GM21447 (cell line): ENCODE measurements around the gene ENPP7.
"Not testable (repeated sequence)": the region's sequence is repeated elsewhere in the genome, so short reads cannot be mapped to it uniquely, and the experiment has no call there.

Experiments used
- ATAC-seq: cut with Tn5 transposase; IDR thresholded peaks from one replicate; pipeline ENCODE4 v1.9.1; 2021; ENCODE audit not compliant: unreplicated experiment

ENPP7 gene

DNA sequence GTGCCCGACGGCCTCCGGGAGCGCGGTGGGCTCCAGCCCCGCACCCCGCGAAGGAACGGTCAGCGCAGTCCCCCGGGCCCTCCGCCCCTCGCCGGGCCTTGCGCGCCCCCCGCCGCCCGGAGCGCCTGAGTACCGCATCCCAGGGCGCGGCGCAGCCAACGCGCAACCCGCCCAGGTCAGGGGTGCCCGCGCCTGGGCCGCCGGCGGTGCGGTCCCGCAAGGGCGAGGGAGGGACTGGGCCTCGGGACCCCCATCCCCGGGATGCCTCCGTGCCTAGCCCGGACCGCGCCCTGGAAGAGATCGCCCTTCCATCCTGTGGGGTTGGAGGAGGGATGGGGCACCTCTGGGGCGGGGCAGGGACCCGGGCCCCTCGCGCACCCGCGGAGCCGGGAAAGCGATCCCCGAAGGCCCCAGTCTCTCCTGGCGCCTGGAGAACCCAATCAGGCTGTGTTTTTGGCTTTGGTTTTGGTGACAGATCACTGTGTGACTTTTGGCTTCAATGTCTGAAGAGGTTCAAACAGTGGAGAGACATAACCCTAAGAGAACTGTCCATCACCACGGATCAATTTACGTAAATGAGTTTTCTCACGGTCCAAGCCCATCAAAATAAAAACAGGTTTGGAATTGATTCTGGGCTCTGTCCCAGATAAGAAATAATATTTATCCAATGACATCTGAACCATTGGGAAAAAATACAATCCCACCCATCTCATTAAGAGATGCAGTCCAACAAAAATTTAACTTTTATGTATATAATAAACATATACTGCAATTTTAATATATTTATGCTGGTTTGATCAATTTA, 17.8 kb downstream of the ENPP7 start:
- no peak for ATAC-seq

DNA sequence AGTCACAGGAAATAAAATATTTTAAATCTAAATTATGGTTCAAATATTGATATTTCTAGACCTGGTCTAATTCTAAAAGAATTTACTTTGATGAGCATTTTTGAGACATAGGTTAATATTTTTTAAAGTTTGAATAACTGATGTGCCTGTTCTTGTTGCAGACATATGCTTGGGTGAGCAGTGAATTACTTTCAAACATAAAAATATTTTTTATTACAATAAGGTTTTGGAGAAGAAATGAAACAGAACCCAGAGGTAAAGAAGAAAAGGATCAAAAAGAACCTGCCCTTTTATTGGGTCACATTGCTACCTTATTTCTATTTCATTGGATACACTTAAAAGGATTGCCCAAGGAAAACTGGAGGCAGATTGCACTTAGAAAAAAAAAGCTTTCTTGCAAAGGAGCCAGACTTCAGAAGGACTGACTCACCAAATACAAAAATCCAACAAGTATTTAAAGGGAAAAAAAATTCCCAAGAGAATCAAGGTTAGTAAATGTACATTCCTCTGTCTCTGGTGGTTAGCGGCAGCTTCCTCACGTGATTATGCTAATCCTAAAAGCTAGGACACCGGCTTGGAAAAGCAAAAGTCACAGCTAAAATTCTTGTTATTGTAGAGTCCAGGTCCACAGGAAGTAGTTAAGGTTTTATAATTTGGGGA, 18.5 kb downstream of the ENPP7 start:
- ATAC-seq: no peak

DNA sequence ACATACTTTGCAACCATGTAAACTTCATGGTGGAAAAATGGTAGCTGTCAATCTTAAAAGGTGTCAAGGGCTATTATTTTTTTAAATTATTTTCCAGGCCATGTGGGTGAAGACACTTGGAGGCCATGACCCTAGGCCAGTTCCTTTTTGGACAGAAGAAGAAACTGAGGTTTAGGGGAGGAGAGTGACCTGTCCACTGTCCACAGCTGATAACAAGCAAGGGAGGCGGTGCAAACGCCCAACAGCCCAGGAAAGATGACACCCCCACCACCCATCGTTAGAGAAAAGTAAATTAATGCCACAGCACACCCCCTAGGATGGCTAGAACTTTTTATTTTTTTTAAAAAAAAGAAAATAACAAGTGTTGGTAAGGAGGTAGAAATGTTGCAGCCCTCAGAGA, 19.2 kb downstream of the ENPP7 start:
- no peak for ATAC-seq

DNA sequence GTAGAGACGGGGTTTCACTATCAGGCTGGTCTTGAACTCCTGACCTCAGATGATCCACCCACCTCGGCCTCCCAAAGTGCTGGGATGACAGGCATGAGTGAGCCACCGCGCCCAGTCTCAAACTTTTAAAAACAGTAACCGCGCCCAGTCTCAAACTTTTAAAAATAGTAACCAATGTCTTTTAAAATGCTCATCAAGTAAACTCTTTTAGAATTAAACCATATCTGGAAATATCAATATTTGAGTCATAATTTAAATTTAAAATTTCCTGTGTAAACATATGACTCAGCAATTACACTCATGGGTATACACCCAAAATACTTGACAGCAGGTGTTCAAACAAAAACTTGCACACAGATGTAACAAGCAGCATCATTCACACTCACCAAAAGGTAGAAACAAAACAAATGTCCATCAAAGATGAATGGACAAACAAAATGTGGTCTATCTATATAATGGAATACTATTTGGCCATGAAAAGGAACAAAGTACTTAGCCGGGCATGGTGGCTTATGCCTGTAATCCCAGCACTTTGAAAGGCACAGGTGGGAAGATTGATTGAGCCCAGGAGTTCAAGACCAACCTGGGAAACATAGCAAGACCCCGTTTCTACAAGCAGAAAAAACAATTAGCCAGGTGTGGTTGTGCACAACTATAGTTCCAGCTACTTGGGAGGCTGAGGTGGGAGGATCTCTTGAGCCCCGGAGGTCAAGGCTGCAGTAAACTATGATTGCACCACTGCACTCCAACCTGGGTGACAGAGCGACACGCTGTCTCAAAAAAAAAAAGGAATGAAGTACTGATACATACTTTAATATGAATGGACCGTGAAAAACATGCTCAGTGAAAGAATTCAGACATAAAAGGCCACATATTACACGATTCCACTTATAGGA, 20.2 kb downstream of the ENPP7 start:
- ATAC-seq: no peak

DNA sequence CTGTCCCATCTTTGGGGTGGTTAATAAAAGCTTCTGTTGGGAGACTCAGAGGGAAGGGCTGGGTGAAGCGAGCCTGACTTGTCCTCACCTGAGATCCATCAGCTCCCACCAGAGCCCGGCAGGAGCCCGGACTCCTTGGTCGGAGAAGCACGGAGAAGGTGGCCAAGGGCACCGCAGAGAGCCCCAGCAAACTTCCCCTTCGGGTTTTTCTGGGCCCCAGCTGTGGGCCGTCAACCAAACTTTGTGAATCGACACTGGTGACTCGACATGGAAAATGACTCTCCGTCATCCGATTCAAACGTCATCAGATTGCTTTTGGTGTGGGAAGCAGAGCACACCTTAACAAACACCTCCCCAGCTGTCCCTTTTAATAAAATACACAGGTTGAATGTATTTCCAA, 21.4 kb downstream of the ENPP7 start:
- no peak for ATAC-seq

DNA sequence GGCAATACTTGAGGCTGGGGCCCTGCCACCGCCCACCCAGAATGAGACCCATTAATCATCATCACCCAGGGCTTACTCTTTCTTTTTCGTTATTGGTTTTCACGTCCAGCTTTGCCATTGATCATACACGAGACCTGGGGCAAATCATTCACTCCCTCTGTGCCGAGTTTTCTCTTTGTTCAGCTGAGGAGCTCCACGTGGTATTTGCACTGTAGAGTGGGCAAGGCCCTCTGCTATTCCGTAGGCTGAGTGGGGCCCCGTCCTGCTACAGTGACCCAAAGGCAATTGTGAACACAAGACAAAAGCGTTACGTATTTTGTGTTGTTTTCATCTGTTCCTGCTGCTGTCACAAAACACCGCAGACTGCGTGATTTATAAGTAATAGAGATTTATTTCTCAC, 23.6 kb downstream of the ENPP7 start:
- ATAC-seq: no peak

DNA sequence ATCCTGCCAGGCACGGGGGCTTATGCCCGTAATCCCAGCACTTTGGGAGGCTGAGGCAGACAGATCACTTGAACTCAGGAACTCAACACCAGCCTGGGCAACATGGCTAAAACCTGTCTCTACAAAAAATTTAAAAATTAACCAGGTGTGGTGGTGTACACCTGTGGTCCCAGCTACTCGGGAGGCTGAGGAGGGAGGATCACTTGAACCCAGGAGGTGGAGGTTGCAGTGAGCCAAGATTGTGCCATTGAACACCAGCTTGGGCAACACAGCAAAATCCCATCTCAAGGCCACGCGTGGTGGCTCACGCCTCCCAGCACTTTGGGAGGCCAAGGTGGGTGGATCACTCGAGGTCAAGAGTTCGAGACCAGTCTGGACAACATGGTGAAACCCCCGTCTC, 24.2 kb downstream of the ENPP7 start:
- ATAC-seq: not testable (repeated sequence)

DNA sequence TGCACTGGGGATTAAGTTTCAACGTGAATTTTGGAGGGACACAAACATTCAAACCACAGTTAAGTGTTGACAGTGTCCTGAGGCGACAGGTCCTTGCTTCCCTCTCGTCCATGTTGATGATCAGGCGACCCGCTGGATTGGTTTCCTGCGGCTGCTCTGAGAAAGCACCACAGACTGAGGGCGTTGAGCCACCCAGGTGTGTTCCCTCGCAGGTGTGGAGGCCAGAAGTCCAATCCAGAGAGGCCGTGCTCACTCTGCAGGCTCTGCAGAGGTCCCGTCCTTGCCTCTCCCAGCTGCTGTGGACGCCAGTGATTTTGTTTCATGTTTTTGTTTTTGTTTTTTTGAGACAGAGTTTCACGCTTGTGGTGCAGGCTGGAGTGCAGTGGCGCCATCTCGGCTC, 24.8 kb downstream of the ENPP7 start:
- no peak for ATAC-seq

DNA sequence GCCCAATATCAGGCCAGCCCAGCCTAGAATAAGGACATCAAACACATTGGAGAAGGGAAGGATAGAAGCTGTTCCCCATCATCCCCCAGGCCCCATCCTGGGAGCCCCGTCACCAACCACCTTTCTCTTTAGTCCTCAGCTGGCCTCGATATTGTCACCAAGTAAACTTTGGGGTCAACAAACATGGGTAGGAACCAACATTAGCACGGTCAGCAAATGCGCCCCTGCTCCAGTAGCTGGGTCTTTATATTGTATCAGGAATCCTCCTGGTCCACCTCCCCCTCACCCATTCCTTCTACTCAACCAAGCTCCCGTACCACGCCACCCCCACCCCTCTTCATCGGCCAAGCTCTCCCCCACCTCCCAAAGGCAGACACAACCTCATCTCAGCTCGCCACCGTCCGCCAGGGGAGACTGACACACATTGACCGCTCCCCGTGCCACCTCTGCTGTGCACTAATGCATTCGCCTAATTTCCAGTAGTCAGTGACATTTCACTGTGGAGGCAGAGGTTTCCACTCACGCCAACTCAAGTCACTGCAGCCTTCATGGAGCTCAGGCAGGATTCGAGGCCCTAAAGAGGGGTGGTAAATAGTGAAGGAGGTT, 26.5 kb downstream of the ENPP7 start:
- no peak for ATAC-seq

DNA sequence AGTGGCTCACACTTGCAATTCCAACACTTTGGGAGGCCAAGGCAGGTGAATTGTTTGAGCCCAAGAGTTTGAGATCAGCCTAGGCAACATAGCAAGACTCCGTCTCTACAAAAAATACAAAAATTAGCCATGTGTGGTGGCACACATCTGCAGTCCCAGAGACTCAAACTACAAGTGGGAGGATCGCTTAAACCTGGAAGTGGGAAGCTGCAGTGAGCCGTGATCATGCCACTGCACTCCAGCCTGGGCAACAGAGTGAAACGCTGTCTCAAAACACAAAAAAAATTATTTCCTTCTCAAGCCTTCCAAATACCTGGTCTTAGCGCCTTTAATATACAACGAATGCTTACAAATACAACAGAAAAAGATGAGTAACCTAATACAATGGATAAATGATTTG, 27.5 kb downstream of the ENPP7 start:
- ATAC-seq: no peak

DNA sequence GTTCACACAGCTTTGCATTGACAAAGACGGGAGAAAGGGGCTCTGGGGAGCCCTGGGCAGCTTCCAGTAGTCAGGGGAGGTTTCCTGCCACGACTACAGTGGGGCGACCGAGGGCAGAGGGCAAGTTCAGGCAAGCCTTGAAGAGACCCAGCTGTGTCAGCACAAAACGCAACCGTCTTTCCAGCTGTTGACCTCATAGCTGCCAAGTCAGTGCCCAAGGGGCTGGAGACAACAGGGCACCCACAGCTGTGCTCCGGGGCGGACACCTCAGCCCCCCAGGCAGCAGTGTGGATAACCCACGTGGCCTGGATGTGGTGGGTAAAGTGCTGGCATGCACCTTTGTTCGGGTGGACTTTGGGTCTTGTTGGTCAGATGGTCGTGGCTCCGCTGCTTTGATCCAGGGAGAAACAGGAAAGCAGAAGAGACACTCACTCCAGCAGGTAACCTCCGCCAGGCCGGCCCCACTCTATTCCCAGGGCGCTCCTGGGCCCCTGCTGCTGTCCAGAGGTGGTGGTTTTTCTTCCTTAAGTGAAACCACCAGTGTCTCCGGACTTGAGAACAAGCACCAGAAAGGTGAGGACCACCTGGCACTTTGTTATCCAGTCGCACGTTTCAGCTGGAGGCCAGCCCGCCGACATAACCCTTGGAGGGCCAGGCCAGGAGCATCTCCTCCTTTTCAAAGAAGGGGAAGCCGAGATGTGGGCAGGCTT, 29.6 kb downstream of the ENPP7 start:
- no peak for ATAC-seq

DNA sequence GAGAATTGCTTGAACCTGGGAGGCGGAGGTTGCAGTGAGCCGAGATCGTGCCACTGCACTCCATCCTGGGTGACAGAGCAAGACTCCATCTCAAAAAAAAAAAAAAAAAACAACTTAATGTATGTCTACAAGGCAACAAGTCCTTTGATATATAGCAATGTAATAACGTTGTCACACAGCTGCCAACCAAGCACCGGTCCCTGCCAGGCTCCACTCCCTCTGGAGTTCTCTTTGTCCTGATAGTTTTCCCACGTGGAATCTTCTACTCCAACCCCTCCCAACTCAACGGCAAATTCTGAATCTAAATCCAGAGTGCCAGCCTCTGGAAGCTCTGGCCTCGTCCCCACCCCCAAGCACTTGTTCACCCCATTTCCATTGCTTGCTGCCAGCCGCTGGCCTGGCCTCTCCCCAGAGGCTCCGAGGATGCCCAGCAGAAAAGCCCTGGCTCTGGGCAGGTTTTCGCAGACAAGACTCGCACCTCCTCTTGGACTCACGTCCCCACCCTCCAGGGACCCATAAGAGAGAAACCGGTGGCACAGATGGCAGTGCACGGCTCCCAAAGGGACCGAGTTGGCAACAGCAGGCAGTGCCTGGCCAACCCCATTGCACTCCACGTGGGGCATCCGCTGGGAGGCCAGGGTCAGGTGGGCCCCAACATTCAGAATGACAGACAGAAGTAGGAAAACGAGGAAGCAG, 31.3 kb downstream of the ENPP7 start:
- no peak for ATAC-seq

DNA sequence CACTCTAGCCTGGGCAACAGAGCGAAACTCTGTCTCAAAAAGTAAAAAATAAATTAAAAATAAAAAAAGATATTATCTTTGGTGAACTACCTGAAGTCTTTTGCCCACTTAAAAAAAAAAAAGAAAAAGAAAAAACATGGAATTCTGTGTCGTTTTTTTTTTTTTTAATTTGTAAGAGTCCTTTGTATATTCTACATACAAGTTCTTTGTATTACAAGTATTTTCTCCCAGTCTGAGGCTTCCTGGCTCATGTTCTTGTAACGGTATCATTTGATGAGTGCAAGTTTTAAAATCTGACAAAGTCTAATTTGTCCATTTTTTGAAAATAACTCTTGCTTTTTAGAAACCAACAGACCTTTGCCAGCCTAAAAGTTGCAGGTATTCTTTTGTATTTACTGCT, 35.0 kb downstream of the ENPP7 start:
- ATAC-seq: no peak

DNA sequence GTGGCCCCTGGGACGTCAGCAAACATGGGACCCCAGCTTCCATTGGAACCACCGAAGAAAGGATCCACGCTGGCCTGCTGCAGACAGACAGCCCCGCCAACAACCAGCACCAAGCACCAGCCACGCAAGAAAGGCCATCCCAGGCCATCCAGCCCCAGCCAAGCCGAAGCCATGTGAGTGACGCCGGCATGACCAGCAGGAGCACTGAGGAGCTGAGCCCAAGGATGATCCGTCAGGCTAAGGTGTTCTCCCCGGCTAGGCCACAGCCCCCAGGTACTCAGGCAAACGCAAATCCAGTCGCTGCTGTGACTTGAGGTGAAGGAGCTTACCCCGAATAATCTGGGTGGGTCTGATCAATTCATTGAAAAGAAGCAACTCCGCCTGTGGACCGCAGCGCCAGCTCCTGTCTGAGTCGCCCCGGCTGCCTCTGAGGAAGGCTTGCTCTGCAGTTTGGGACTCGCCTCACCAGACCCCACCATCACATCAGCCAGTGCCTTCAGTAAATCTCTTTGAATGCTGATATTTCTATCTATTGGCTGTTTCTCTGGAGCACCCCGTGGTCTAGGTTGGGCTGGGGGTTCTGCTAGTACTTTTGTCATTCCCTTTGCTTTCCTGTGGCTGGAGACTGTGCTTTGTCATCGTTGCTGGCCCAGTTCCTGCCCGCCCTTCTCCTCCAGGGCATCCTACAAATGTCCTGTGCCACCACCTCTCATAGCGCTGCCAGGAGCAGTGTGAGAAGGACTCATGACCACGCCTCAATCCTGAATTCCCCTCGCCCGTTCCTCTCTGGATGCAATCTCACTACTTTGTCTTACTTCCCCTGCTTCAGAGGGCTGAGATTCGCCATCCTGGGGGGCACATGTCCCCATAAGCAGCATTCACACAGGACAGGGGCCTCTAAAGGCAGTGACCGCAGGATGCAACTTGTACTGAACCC, 39.1 kb downstream of the ENPP7 start:
- no peak for ATAC-seq

DNA sequence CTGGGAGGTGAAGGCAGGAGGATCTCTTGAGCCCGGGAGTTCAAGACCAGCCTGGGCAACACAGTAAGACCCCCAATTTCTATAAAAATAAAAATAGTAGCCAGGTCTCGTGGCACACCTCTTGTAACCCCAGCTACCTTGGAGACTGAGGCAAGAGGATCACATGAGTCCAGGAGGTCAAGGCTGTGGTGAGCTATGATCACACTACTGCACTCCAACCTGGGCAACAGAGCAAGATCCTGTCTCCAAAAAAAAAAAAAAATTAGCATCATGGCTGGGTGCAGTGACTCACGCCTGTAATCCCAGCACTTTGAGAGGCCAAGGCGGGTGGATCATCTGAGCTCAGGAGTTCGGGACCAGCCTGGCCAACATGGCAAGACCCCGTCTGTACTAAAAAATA, 40.5 kb downstream of the ENPP7 start:
- ATAC-seq: no peak

DNA sequence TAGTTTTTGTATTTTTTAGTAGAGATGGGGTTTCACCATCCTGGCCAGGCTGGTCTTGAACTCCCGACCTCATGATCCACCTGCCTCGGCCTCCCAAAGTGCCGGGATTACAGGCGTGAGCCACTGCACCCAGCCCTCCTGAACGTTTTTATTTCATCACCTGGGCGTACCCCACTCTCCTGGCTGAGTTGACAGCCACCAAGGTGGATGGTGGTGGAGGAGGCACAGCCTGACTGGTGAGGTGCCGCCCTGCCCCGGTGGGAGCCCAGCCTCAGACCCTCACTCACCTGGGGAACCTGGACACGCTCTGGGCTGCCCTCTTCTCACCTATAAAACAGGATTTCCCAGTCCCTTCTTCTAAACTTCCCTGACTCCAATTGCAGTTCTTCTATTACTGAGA, 42.0 kb downstream of the ENPP7 start:
- ATAC-seq: not testable (repeated sequence)

DNA sequence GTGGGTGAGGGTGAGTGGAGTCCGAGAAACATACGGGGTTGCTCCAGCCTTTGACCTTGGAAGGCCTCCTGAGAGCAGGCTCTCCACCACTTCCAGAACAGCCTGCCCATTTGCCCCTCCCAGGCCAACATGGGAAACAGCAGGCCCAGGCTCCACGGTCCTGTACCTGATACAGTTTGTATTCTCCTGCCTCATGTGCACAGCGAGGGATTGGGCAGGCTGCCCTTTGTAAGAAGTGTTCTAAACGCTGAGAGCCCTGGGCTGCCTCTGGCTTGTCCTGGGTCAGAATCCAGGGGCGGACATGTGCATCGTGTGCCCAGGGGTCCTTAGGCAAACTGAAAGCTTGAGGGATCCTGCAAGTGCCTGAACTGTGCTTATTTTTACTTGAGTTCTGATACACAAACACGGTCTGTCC, 43.8 kb downstream of the ENPP7 start:
- ATAC-seq: no peak

DNA sequence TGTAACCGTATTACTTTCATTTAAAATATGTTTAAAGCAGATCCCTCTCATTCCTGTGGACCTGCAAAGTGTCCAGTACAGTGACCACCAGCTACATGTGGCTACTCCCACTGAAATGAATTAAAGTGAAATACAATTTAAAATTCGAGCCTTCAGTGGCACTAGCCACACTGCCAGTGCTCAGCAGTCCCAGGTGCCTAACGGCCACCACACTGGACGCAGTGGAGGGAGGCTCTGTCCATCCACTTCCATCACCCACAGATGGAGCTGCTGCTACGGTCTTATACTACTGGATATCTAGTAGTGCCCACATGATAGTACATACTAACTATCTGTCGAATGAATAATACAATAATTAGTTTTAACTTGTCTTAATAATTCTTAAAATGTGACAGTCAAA, 44.9 kb downstream of the ENPP7 start:
- no peak for ATAC-seq
